AML-193 (cell line): ENCODE measurements around the gene PPM1E.
A peak's percentile ranks its signal among the peaks of the same experiment; 100 is the strongest.

Experiments
- DNase-seq, 2 experiments: peaks; one replicate each; lab custom pipeline; 2025; lab: John Stamatoyannopoulos, UW

The PPM1E gene

GRCh38 chr17:58996968-58997367, 241.3 kb downstream of the PPM1E start:
- peak; percentile 90 to 94 for DNase-seq

GRCh38 chr17:58997756-58998553, 242.3 kb downstream of the PPM1E start:
- DNase-seq: no peak

GRCh38 chr17:58998871-58999270, 243.2 kb downstream of the PPM1E start:
- no peak for DNase-seq

- no peak for DNase-seq
Observed at GRCh38 chr17:58999500-58999899, 243.8 kb downstream of the PPM1E start.

- DNase-seq: no peak
Observed at GRCh38 chr17:59000022-59000421, 244.4 kb downstream of the PPM1E start.

GRCh38 chr17:59001158-59001814, 245.6 kb downstream of the PPM1E start:
- peak; percentile 41 to 43 for DNase-seq

- no peak for DNase-seq
Observed at GRCh38 chr17:59002126-59002525, 246.5 kb downstream of the PPM1E start.

GRCh38 chr17:59002848-59003247, 247.2 kb downstream of the PPM1E start:
- DNase-seq: no peak

- DNase-seq: no peak
Observed at GRCh38 chr17:59003860-59004259, 248.2 kb downstream of the PPM1E start.

GRCh38 chr17:59004338-59005111, 248.9 kb downstream of the PPM1E start:
- peak; percentile 78 to 82 for DNase-seq

GRCh38 chr17:59007995-59008394, 252.3 kb downstream of the PPM1E start:
- no peak for DNase-seq

GRCh38 chr17:59008737-59009136, 253.1 kb downstream of the PPM1E start:
- no peak for DNase-seq

GRCh38 chr17:59010026-59010425, 254.4 kb downstream of the PPM1E start:
- DNase-seq: no peak

- no peak for DNase-seq
Observed at GRCh38 chr17:59011975-59012374, 256.3 kb downstream of the PPM1E start.

GRCh38 chr17:59018019-59018418, 262.4 kb downstream of the PPM1E start:
- DNase-seq: no peak

- no peak for DNase-seq
Observed at GRCh38 chr17:59024916-59025315, 269.3 kb downstream of the PPM1E start.

- DNase-seq: no peak
Observed at GRCh38 chr17:59026176-59026939, 270.7 kb downstream of the PPM1E start.

GRCh38 chr17:59027750-59028149, 272.1 kb downstream of the PPM1E start:
- DNase-seq: no peak

GRCh38 chr17:59028328-59028727, 272.7 kb downstream of the PPM1E start:
- DNase-seq: no peak

GRCh38 chr17:59030811-59031210, 275.2 kb downstream of the PPM1E start:
- DNase-seq: no peak
